ENCODE results near the gene DMRTB1. TPM values are rescaled to one million over a fixed set of nuclear protein-coding genes. Genes with fewer than 3 reads are reported as not detected.
A peak's percentile ranks its signal among the peaks of the same experiment; 100 is the strongest.

The DMRTB1 gene
- total RNA-seq, 1 donor from 2014 or later = not detected

DNA sequence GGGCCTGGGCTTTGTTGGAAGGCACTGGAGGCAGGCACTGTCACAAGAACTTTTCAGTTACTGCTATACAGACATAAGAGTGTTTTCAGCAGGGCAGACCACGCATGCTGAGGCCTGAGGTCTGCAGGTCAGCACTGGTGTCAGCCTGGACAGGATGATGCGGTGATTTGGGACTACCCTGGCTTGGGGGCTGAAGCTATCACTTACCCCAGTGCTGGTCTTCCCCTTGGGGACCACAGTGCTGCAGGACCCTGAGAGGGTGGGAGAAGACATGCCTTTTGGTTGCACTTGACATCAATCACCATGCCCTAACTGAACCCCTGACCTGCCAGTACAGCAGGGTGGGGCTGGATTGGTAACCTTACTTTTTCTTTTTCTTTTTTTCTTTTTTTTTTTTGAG, 9.2 kb downstream of the DMRTB1 start:
- H3K36me3 ChIP-seq = no peaks in the 10 kb centered on the region
- no peak overlapping the region for H3K4me3 ChIP-seq
- no peaks in the 10 kb centered on the region for H3K4me1 ChIP-seq
- H3K27ac ChIP-seq = no peak overlapping the region
- DNase-seq (peak; percentile 18), ATAC-seq (no peak)
- TF ChIP-seq, protein P1, sequence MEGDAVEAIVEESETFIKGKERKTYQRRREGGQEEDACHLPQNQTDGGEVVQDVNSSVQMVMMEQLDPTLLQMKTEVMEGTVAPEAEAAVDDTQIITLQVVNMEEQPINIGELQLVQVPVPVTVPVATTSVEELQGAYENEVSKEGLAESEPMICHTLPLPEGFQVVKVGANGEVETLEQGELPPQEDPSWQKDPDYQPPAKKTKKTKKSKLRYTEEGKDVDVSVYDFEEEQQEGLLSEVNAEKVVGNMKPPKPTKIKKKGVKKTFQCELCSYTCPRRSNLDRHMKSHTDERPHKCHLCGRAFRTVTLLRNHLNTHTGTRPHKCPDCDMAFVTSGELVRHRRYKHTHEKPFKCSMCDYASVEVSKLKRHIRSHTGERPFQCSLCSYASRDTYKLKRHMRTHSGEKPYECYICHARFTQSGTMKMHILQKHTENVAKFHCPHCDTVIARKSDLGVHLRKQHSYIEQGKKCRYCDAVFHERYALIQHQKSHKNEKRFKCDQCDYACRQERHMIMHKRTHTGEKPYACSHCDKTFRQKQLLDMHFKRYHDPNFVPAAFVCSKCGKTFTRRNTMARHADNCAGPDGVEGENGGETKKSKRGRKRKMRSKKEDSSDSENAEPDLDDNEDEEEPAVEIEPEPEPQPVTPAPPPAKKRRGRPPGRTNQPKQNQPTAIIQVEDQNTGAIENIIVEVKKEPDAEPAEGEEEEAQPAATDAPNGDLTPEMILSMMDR (IDR thresholded peaks at IDR 0.05) = no peak
- H3K27me3 ChIP-seq = no peaks in the 10 kb centered on the region
- intact Hi-C loops (cut with DNase I) = no loop called here
- no peaks in the 10 kb centered on the region for H3K9me3 ChIP-seq

DNA sequence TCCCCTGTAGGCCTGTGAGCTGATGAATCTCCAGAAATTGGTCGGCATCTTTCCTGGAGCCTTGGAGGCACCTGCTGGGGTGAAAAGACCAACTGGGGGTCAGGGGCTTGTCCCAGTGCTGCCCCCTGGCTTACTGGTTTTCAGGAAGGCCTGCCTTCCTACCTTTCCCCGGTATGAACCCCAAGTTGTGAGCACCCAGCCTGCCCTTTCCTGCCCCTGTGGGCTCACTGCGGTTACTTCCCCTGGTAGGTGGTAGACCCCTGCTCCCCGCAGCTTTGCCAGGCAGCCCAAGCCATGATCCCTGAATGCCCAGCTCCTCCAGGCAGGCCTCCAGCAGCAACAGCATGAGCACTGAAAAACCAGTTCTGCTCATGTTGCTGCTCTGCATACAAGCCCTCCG, 10.2 kb downstream of the DMRTB1 start:
- no peaks in the 10 kb centered on the region for H3K9me3 ChIP-seq
- no peaks in the 10 kb centered on the region for H3K4me1 ChIP-seq
- DNase-seq (no peak), ATAC-seq (no peak)
- intact Hi-C loops (cut with DNase I) = no loop called here
- H3K27ac ChIP-seq = no peak overlapping the region
- no peaks in the 10 kb centered on the region for H3K27me3 ChIP-seq
- no peak overlapping the region for H3K4me3 ChIP-seq
- TF ChIP-seq, protein P1 (IDR thresholded peaks at IDR 0.05) = no peak
- no peaks in the 10 kb centered on the region for H3K36me3 ChIP-seq

DNA sequence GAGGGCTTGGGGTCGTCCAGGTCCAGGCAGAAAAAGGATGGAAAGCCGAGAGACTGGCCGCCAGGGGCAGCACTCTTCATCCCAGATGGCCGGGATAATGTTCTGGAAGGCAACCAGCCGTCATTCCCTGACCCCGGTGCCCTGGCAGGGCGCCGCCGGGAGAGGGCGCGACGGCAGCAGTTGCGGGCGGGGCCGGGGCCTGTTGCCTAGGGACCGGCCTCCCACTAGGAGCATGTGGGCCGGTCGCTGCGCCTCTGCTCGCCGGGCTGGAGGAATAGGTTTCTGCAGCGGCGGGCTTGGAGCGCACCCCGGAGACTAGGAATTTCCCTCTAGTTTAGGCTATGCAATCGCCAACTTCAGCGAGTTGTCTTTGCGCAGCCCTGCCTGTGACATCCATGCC, 11.0 kb downstream of the DMRTB1 start:
- no peak overlapping the region for H3K27ac ChIP-seq
- no peak overlapping the region for H3K4me3 ChIP-seq

DNA sequence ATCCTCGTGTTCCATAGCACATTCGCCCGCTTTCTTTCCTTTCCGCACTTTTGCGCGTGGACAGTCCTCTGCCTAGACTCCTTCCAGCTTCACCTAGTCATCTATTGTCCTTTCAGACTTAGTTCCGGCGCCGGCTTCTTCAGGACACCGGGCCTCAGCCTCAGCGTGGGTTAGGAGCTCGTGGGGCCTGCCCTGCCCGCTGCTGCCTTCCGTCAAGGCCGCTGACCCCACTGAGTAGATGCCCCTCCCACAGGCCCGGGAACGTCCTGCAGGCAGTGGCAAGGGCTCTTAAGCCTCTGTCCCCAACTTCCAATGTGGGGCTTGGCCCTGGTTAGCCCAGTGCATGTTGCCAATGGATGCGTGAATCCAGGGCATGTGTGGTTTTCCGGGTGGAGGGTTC, 11.4 kb downstream of the DMRTB1 start:
- ATAC-seq (no peak), DNase-seq (no peak)
- Histone ChIP-seq H3K4me1 (no peaks in the 10 kb centered on the region), H3K27me3 (no peaks in the 10 kb centered on the region), H3K36me3 (no peaks in the 10 kb centered on the region), H3K27ac (no peak overlapping the region), H3K9me3 (no peaks in the 10 kb centered on the region), H3K4me3 (no peak overlapping the region)
- intact Hi-C loops (cut with DNase I) = no loop called here
- TF ChIP-seq, protein P1 (IDR thresholded peaks at IDR 0.05) = no peak

More for the DNA sequence above, 11.0 kb downstream of the DMRTB1 start:
- Histone ChIP-seq H3K9me3 (no peaks in the 10 kb centered on the region), H3K36me3 (no peaks in the 10 kb centered on the region), H3K27me3 (no peaks in the 10 kb centered on the region), H3K4me1 (no peaks in the 10 kb centered on the region)
- DNase-seq = peak; percentile 78
- intact Hi-C loops (cut with DNase I) = no loop called here
- TF ChIP-seq, protein P1 (IDR thresholded peaks at IDR 0.05) = peak; percentile 57
- ATAC-seq = peak; percentile 88

DNA sequence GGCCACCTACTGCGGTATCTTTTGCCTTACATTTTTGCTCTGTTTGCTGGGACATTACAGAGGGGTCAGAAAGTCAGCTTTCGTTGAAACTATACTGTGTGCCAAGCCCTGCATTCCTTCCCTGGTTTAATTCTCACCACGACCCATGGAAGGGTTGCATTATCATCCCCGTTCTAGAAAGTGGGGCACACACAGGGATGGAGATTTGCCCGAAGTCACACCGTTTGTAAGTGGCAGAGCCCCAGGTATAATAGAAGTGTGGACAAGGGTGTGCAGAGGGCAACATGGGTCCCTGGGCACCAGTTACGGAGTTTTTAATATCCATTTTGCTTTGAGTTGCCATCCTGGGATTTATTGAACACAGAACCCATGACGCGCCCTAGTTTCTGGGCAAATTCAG, 11.8 kb downstream of the DMRTB1 start:
- no peak for DNase-seq
- intact Hi-C loops (cut with DNase I) = no loop called here
- no peak for ATAC-seq
- H3K9me3 ChIP-seq = no peaks in the 10 kb centered on the region
- TF ChIP-seq, protein P1 (IDR thresholded peaks at IDR 0.05) = no peak
- no peak overlapping the region for H3K4me3 ChIP-seq
- no peaks in the 10 kb centered on the region for H3K36me3 ChIP-seq
- no peaks in the 10 kb centered on the region for H3K27me3 ChIP-seq
- H3K27ac ChIP-seq = no peak overlapping the region
- H3K4me1 ChIP-seq = no peaks in the 10 kb centered on the region

DNA sequence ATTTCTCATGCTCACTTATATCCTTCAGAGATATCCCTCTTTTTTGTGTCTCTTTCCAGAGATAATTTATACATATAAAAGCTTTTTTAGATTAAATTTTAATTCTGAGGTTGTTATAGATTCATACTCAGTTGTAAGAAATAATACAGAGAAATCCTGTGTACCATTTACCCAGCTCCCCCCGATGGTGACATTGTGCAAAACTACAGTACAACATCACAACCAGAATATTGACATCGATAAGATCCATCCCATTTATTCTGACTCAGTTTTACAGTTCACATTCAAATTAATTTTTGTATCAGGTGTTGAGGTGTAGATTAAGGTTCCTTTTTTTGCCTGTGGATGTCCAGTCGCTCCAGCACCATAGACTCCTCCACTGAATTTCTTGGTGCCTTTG, 14.3 kb downstream of the DMRTB1 start:
- intact Hi-C loops (cut with DNase I) = no loop called here
- TF ChIP-seq, protein P1 (IDR thresholded peaks at IDR 0.05) = no peak
- Histone ChIP-seq H3K9me3 (no peaks in the 10 kb centered on the region), H3K27ac (no peak overlapping the region), H3K36me3 (no peaks in the 10 kb centered on the region), H3K4me1 (no peaks in the 10 kb centered on the region), H3K27me3 (no peaks in the 10 kb centered on the region), H3K4me3 (no peak overlapping the region)
- DNase-seq (no peak), ATAC-seq (no peak)

Measured in upper lobe of right lung (tissue), 1 donor.